Measurements from ENCODE around the gene PLCL1. TPM values are rescaled to one million over a fixed set of nuclear protein-coding genes. Genes with fewer than 3 reads are reported as not detected.

PLCL1 gene
- total and polyA plus RNA-seq, 2 donors from 2014 or later, result 13.6 to 14.7 TPM

DNA sequence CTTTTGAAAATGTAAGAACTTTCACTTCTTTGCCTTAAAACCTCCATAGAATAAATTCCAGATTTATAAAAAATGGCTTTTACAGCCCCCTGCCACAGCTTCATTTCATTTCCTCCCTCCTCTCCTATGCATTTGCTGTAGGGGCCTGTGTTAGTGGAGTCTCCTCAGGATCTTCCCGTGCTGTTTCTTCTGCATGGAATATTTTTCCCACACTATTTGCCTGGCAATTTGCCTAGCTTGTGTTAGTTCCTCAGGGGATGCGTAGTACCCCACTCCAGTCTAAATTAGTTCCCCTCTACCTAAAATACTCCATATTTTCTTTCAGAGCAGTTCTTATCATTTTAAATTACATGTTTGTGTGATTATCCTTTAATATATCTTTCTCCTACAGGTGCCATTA lies 262.2 kb downstream of the PLCL1 start:
- Histone ChIP-seq H3K4me1 (ENCODE audit: control insufficient read depth in 2 of 3, insufficient read depth in 2 of 3, low read depth in 1 of 3, low read length in 3 of 3) (peaks cover 0 to 3% (median 2%) of the 10 kb centered on the region in 3 donors), H3K9ac (ENCODE audit: low read length in 3 of 3) (no peak overlapping the region), H3K9me3 (ENCODE audit: control insufficient read depth in 2 of 3, insufficient read depth in 1 of 3, low read length in 3 of 3) (no peaks in the 10 kb centered on the region), H3K27me3 (ENCODE audit: control insufficient read depth, insufficient read depth, low read length) (no peaks in the 10 kb centered on the region), H3K27ac (ENCODE audit: low read depth in 2 of 2, low read length in 2 of 2) (no peak overlapping the region), H3K36me3 (ENCODE audit: control insufficient read depth in 2 of 3, insufficient read depth in 3 of 3, low read length in 3 of 3) (no peaks in the 10 kb centered on the region), H3K4me3 (ENCODE audit: low read length in 3 of 3) (no peak overlapping the region)
- TF ChIP-seq, protein P1, sequence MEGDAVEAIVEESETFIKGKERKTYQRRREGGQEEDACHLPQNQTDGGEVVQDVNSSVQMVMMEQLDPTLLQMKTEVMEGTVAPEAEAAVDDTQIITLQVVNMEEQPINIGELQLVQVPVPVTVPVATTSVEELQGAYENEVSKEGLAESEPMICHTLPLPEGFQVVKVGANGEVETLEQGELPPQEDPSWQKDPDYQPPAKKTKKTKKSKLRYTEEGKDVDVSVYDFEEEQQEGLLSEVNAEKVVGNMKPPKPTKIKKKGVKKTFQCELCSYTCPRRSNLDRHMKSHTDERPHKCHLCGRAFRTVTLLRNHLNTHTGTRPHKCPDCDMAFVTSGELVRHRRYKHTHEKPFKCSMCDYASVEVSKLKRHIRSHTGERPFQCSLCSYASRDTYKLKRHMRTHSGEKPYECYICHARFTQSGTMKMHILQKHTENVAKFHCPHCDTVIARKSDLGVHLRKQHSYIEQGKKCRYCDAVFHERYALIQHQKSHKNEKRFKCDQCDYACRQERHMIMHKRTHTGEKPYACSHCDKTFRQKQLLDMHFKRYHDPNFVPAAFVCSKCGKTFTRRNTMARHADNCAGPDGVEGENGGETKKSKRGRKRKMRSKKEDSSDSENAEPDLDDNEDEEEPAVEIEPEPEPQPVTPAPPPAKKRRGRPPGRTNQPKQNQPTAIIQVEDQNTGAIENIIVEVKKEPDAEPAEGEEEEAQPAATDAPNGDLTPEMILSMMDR (IDR thresholded peaks at IDR 0.05; ENCODE audit: borderline replicate concordance, extremely low read depth, insufficient read depth), result no peak
- FAIRE-seq, result no peak
- DNase-seq, result no peak
- intact Hi-C loops (cut with DNase I), result no loop called here

GRCh38 chr2:198072655-198073054 lies 268.3 kb downstream of the PLCL1 start:
- no peak for DNase-seq
- Histone ChIP-seq H3K4me1 (ENCODE audit: control insufficient read depth in 2 of 3, insufficient read depth in 2 of 3, low read depth in 1 of 3, low read length in 3 of 3) (no peaks in the 10 kb centered on the region), H3K4me3 (ENCODE audit: low read length in 3 of 3) (no peak overlapping the region), H3K9me3 (ENCODE audit: control insufficient read depth in 2 of 3, insufficient read depth in 1 of 3, low read length in 3 of 3) (no peaks in the 10 kb centered on the region), H3K27me3 (ENCODE audit: control insufficient read depth, insufficient read depth, low read length) (no peaks in the 10 kb centered on the region), H3K36me3 (ENCODE audit: control insufficient read depth in 2 of 3, insufficient read depth in 3 of 3, low read length in 3 of 3) (no peaks in the 10 kb centered on the region), H3K9ac (ENCODE audit: low read length in 3 of 3) (no peak overlapping the region), H3K27ac (ENCODE audit: low read depth in 2 of 2, low read length in 2 of 2) (no peak overlapping the region)
- TF ChIP-seq, protein P1 (IDR thresholded peaks at IDR 0.05; ENCODE audit: borderline replicate concordance, extremely low read depth, insufficient read depth), result no peak
- FAIRE-seq, result no peak
- intact Hi-C loops (cut with DNase I), result no loop called here

- no peak overlapping the region for H3K4me3 ChIP-seq (ENCODE audit: low read length in 3 of 3)
- H3K4me1 ChIP-seq (ENCODE audit: control insufficient read depth in 2 of 3, insufficient read depth in 2 of 3, low read depth in 1 of 3, low read length in 3 of 3), result no peaks in the 10 kb centered on the region
- DNase-seq, result no peak
- no peak overlapping the region for H3K9ac ChIP-seq (ENCODE audit: low read length in 3 of 3)
- no peak for FAIRE-seq
- H3K27me3 ChIP-seq (ENCODE audit: control insufficient read depth, insufficient read depth, low read length), result no peaks in the 10 kb centered on the region
- no peaks in the 10 kb centered on the region for H3K9me3 ChIP-seq (ENCODE audit: control insufficient read depth in 2 of 3, insufficient read depth in 1 of 3, low read length in 3 of 3)
- TF ChIP-seq, protein P1 (IDR thresholded peaks at IDR 0.05; ENCODE audit: borderline replicate concordance, extremely low read depth, insufficient read depth), result no peak
- intact Hi-C loops (cut with DNase I), result no loop called here
- no peaks in the 10 kb centered on the region for H3K36me3 ChIP-seq (ENCODE audit: control insufficient read depth in 2 of 3, insufficient read depth in 3 of 3, low read length in 3 of 3)
- no peak overlapping the region for H3K27ac ChIP-seq (ENCODE audit: low read depth in 2 of 2, low read length in 2 of 2)
These were observed 268.9 kb downstream of the PLCL1 start for GRCh38 chr2:198073253-198073652.

GRCh38 chr2:198077477-198077876 lies 273.1 kb downstream of the PLCL1 start:
- Histone ChIP-seq H3K9me3 (ENCODE audit: control insufficient read depth in 2 of 3, insufficient read depth in 1 of 3, low read length in 3 of 3) (no peaks in the 10 kb centered on the region), H3K4me1 (ENCODE audit: control insufficient read depth in 2 of 3, insufficient read depth in 2 of 3, low read depth in 1 of 3, low read length in 3 of 3) (peaks cover 0 to 14% (median 0%) of the 10 kb centered on the region in 3 donors), H3K36me3 (ENCODE audit: control insufficient read depth in 2 of 3, insufficient read depth in 3 of 3, low read length in 3 of 3) (no peaks in the 10 kb centered on the region), H3K9ac (ENCODE audit: low read length in 3 of 3) (no peak overlapping the region), H3K4me3 (ENCODE audit: low read length in 3 of 3) (no peak overlapping the region), H3K27me3 (ENCODE audit: control insufficient read depth, insufficient read depth, low read length) (no peaks in the 10 kb centered on the region), H3K27ac (ENCODE audit: low read depth in 2 of 2, low read length in 2 of 2) (no peak overlapping the region)
- TF ChIP-seq, protein P1 (IDR thresholded peaks at IDR 0.05; ENCODE audit: borderline replicate concordance, extremely low read depth, insufficient read depth), result no peak
- intact Hi-C loops (cut with DNase I), result no loop called here
- DNase-seq (no peak), FAIRE-seq (no peak)

All from kidney (tissue), 14 donors.